Tibial artery (tissue), 4 donors: Measurements from ENCODE around the gene PRKD2.

Experiments
- DNase-seq, 2 donors: peaks; one replicate each; pipeline ENCODE4 v3.0.0-alpha.2; 2019
- H3K27ac ChIP-seq, 2 donors: fragments of 200-600 bp; sonication (generic) in 1 of 2; 1 replicate in 1 of 2; 2 replicates in 1 of 2; pipeline ENCODE4 v1.5.1; 2018 to 2019; ENCODE audit warnings: mild to moderate bottlenecking in 1 of 2
- H3K27me3 ChIP-seq, 2 donors: fragments of 200-600 bp; sonication (generic) in 1 of 2; one replicate each; pipeline versions ENCODE4 v1.5.1 to v1.6.0; 2016 to 2019
- H3K36me3 ChIP-seq, 3 donors: fragments of 200-600 bp; sonication (generic) in 2 of 3; one replicate each; pipeline ENCODE4 v1.5.1; 2016 to 2019; ENCODE audit warnings: mild to moderate bottlenecking in 2 of 3
- H3K4me1 ChIP-seq, 4 donors: fragments of 200-600 bp; sonication (generic) in 2 of 4; 1 replicate in 3 of 4; 2 replicates in 1 of 4; pipeline ENCODE4 v1.5.1; 2016 to 2019
- H3K4me3 ChIP-seq, 2 donors: fragments of 200-600 bp; sonication (generic) in 1 of 2; 1 replicate in 1 of 2; 2 replicates in 1 of 2; pipeline ENCODE4 v1.5.1; 2018 to 2019; ENCODE audit warnings: mild to moderate bottlenecking in 2 of 2
- H3K9me3 ChIP-seq, 3 donors: fragments of 200-600 bp; sonication (generic) in 1 of 3; one replicate each; pipeline ENCODE4 v1.5.1; 2016 to 2019
- intact Hi-C: fragments of 100-400 bp; cut with DNase I; formaldehyde crosslinking; loops from one replicate; pipeline ENCODE4 v1.15.0; 2023; ENCODE audit warnings: low total_unique reads
- TF ChIP-seq, protein P1 (sequence below), 2 experiments: fragments of 200-600 bp in 1 of 2; fragments of 450-650 bp in 1 of 2; IDR thresholded peaks; one replicate each; pipeline ENCODE4 v1.5.1; 2017 to 2019; ENCODE audit warnings: antibody characterized with exemption in 2 of 2, mild to moderate bottlenecking in 1 of 2, moderate library complexity in 1 of 2

PRKD2 gene

DNA sequence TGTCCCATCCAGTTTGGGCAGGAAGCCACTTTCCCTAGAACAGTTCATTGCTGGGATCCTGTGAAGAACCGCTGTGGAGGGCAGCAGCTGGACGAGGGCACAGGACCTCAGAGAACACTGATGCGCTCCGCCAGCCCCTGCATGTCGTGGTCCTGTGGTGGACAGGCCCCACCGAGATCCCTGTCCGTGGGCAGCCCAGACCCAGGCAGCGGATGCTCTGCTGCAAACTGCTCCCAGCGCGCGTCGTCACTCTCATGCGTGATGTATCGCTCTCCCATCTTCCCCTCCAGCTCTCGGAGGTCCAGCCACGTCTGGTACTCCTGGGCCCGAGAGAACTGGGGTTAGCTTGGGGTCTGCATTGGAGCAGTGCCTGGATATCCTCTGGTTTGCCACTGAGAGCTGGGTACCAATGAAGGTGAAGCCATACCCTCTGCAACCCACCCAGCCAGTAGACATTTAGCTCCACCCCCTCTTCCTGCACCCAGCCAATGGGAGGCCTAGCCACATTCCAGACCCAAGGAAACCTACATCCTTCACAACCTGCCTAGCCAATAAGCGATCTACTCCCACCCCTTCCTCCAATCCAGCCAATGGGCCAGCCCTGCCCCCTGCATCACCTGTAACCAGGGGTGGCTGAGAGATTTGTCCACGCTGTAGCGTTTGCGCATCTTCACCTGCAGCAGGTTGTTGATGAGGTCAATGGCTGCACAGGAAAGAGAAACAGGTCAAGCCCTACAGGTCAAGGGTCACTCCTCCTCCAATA lies 42.3 kb downstream of the PRKD2 start:
- no peak for DNase-seq
- H3K9me3 ChIP-seq, result no peaks in the 10 kb centered on the region
- H3K27ac ChIP-seq, result no peak overlapping the region
- intact Hi-C loops, result no loop called here
- TF ChIP-seq, protein P1, sequence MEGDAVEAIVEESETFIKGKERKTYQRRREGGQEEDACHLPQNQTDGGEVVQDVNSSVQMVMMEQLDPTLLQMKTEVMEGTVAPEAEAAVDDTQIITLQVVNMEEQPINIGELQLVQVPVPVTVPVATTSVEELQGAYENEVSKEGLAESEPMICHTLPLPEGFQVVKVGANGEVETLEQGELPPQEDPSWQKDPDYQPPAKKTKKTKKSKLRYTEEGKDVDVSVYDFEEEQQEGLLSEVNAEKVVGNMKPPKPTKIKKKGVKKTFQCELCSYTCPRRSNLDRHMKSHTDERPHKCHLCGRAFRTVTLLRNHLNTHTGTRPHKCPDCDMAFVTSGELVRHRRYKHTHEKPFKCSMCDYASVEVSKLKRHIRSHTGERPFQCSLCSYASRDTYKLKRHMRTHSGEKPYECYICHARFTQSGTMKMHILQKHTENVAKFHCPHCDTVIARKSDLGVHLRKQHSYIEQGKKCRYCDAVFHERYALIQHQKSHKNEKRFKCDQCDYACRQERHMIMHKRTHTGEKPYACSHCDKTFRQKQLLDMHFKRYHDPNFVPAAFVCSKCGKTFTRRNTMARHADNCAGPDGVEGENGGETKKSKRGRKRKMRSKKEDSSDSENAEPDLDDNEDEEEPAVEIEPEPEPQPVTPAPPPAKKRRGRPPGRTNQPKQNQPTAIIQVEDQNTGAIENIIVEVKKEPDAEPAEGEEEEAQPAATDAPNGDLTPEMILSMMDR (IDR thresholded peaks at IDR 0.05), result no peak
- H3K36me3 ChIP-seq, result peaks cover 39 to 72% (median 49%) of the 10 kb centered on the region in 3 donors
- H3K4me1 ChIP-seq, result no peaks in the 10 kb centered on the region
- no peaks in the 10 kb centered on the region for H3K27me3 ChIP-seq
- H3K4me3 ChIP-seq, result no peak overlapping the region

DNA sequence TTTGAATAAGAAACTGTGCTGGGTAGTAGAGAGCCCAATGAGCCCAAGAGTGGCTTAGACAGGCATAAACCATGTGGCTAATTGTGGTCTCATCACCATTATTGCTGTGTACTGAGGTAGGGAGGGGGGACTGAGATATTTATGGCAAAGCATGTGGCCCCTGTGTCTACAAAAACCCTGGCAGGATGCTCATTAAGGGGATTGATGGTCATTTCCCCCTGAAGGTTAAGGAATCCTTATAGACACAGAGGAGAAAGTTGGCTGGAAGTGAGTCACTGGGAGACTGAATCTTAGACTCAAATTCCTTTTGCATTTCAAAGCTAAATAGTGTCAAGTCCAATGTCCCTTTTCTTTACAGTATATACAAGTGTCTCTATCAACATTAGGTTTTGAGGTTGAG lies 46.1 kb downstream of the PRKD2 start:
- no peaks in the 10 kb centered on the region for H3K4me1 ChIP-seq
- H3K9me3 ChIP-seq, result no peaks in the 10 kb centered on the region
- TF ChIP-seq, protein P1 (IDR thresholded peaks at IDR 0.05), result no peak
- H3K36me3 ChIP-seq, result peaks cover 6 to 35% (median 16%) of the 10 kb centered on the region in 3 donors
- DNase-seq, result no peak
- no peak overlapping the region for H3K4me3 ChIP-seq
- no peaks in the 10 kb centered on the region for H3K27me3 ChIP-seq
- intact Hi-C loops, result no loop called here
- H3K27ac ChIP-seq, result no peak overlapping the region

DNA sequence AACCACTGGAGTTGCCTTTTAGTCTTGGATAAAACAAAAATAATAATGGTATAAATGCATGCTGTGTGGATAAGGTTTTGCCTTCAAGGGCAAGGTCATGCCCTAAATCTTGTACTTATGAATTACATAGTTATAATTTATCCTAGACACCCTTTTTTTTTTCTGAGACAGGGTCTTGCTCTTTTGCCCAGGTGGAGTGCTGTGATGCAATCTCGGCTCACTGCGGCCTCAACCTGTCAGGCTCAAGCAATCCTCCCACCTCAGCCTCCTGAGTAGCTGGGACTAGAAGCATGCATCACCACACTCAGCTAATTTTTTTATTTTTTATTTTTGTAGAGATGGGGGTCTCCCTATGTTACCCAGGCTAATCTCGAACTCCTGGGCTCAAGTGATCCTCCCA lies 48.3 kb downstream of the PRKD2 start:
- no peaks in the 10 kb centered on the region for H3K9me3 ChIP-seq
- no peak overlapping the region for H3K27ac ChIP-seq
- TF ChIP-seq, protein P1 (IDR thresholded peaks at IDR 0.05), result no peak
- H3K4me1 ChIP-seq, result no peaks in the 10 kb centered on the region
- peaks cover 0 to 14% (median 0%) of the 10 kb centered on the region in 3 donors for H3K36me3 ChIP-seq
- intact Hi-C loops, result no loop called here
- no peak for DNase-seq
- no peak overlapping the region for H3K4me3 ChIP-seq
- no peaks in the 10 kb centered on the region for H3K27me3 ChIP-seq

DNA sequence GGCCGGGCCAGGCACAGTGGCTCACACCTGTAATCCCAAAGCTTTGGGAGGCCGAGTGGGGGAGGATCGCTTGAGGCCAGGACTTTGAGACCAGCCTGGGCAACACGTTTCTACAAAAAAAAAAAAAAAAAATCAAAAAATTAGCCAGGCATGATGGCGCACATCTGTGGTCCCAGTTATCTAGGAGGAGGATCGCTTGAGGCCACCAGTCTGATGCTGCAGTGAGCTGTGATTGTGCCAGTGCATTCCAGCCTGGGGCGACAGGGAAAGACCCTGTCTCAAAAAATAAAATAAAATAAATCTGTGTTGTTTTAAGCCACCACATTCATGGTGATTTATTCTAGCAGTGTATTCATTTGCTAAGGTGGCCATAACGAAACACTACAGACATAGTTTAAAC lies 51.8 kb downstream of the PRKD2 start:
- H3K4me1 ChIP-seq, result peaks cover 3 to 20% (median 10%) of the 10 kb centered on the region in 4 donors
- no peaks in the 10 kb centered on the region for H3K36me3 ChIP-seq
- H3K4me3 ChIP-seq, result no peak overlapping the region
- no peak overlapping the region for H3K27ac ChIP-seq
- H3K27me3 ChIP-seq, result no peaks in the 10 kb centered on the region
- TF ChIP-seq, protein P1 (IDR thresholded peaks at IDR 0.05), result no peak
- no peak for DNase-seq
- no peaks in the 10 kb centered on the region for H3K9me3 ChIP-seq
- intact Hi-C loops, result no loop called here

DNA sequence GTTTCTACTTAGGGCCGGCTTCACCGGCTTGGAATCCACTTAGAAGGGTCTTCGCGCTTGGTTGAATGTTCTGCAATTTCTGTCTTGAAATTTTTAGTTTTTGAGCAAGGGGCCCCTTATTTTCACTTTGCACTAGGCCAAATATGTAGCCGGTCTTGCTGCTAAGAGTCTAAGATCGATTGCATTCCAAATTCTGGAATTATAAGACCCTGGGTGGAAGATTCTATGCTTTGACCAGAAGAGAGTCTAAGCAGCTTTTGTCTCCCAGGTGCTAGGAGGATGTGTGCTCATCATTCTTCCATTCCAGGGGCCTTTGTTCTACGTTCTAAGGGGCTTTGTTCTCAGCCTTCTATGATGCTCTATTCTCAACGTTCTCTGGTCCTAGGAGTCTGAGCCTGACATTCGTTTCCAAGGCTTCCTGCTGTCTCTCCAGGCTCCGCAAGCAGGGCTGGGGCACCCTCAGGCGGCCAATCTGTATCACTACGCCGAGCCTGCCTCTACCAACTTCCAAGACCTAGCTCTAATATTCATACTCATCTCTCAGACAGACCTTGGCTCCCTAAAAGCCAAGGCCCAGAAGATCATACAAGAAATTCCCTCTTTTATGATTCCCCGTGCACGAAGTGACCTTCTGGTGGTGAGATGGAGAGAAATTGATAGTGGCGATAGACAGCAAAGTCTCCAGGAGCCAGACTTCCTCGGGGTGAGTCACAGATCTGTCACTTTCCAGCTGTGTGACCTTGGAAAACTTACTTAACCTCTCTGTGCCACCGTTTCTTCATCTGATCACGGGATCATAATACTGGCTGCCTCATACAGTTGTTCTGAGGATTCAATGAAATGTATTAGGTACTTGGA lies 55.0 kb downstream of the PRKD2 start:
- Histone ChIP-seq H3K27ac (peak overlapping the region; percentile 78 to 81), H3K27me3 (no peaks in the 10 kb centered on the region), H3K36me3 (no peaks in the 10 kb centered on the region), H3K4me1 (peaks cover 3 to 37% (median 22%) of the 10 kb centered on the region in 4 donors), H3K4me3 (peak overlapping the region; percentile 42 to 53), H3K9me3 (no peaks in the 10 kb centered on the region)
- intact Hi-C loops, result loop anchor here (5.0 kb wide), 1 partner anchor 45 kb away; no protein-coding TSS in a partner anchor
- TF ChIP-seq, protein P1 (IDR thresholded peaks at IDR 0.05), result peak; percentile 98
- DNase-seq, result peak; percentile 90 to 92
